ENCODE measurements around the gene SCUBE2.

Gene SCUBE2

DNA sequence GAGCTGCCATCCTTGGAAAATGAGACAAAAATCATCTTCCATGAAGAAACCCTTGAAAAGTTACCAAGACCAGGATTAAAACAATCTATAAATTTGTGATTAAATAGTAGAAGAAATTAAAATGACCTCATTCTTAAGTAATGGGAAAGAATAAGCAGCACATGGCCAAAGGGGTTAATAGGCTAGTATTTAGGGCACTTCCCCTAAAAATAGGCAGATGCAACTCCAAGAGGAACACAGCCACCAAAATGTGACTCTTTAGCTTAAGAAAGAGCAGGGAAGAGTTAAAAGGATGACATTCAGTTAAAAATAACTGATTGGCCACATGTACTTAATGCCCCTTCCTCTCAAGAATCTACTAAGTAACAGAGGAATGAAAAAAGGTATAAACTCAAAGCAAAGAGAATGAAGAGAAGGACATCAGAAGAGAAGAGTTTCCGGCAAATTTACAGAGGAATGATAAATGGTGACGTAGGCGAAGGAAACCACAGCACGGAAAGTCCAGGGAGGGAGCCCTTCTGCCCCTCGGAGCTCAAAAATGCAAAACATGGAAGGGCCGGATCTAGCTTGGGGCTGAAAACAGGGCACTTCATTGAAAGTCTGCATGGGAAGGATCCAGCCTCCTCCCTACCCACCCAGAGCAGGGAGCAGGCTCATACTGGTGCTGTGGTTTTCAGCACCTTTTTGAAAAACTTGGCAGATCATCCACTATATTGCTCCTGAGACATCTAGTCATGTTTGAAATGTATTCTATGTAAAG is 17.8 kb downstream of the SCUBE2 start:
- Histone ChIP-seq H3K4me1 (ENCODE audit: control insufficient read depth, insufficient read depth, low read length, unreplicated experiment) (no peaks in the 10 kb centered on the region), H3K27ac (ENCODE audit: low read depth, low read length) (no peak overlapping the region), H3K27me3 (ENCODE audit: insufficient read depth, low read length) (no peaks in the 10 kb centered on the region), H2AFZ (ENCODE audit: low read length, unreplicated experiment) (no peak overlapping the region), H3K79me2 (ENCODE audit: control insufficient read depth, insufficient read depth, low read length, unreplicated experiment) (no peaks in the 10 kb centered on the region), H3K36me3 (ENCODE audit: insufficient read depth, low read length) (no peaks in the 10 kb centered on the region), H3K4me3 (ENCODE audit: low read depth, low read length) (no peak overlapping the region)

DNA sequence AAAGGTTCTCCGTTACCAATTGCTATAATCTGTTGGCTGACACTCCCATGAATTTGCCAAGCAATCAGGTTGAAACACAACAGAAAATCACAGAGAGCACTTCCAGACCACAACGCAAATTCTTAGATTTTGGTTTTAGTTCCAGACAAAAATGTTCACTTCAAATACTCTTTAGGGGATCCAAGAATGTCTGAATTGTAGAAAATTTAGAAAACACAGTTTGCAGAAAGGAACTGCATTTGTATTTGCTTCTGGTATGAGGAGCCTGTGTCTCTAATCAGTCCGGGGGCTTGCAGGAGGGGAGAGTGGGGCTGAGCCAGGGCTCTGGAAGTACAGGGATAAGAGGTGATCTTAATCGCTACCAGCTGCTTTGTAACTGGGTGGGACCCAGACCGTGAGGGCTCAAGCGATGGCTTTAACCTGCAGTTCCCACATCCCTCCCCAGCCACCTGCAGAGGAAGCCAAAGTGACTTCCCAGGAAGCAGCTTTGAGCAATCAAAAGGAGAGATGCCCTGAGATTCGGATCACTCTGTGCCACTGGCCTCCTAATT is 18.7 kb downstream of the SCUBE2 start:
- Histone ChIP-seq H2AFZ (ENCODE audit: low read length, unreplicated experiment) (no peak overlapping the region), H3K4me3 (ENCODE audit: low read depth, low read length) (no peak overlapping the region), H3K27ac (ENCODE audit: low read depth, low read length) (no peak overlapping the region), H3K4me1 (ENCODE audit: control insufficient read depth, insufficient read depth, low read length, unreplicated experiment) (no peaks in the 10 kb centered on the region), H3K79me2 (ENCODE audit: control insufficient read depth, insufficient read depth, low read length, unreplicated experiment) (no peaks in the 10 kb centered on the region), H3K27me3 (ENCODE audit: insufficient read depth, low read length) (no peaks in the 10 kb centered on the region), H3K36me3 (ENCODE audit: insufficient read depth, low read length) (no peaks in the 10 kb centered on the region)

DNA sequence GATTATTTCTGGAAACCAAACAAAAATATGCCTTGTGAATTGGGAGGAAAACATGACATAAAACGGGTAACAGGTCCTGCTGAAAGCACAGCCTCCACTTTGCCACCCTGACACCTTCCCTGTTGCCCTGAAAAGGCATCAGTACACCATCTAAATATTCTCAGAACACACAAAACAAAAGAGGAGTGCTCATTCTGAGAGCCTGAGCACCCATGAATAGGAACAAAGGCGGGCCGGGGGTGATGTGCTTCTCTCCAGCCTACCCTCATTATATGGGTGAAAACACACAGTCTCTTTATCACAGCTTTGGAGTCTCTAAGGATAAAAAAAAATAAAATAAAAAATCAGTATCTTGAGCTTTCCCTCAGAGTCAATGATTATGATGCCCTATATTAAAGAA is 19.7 kb downstream of the SCUBE2 start:
- no peaks in the 10 kb centered on the region for H3K79me2 ChIP-seq (ENCODE audit: control insufficient read depth, insufficient read depth, low read length, unreplicated experiment)
- no peaks in the 10 kb centered on the region for H3K4me1 ChIP-seq (ENCODE audit: control insufficient read depth, insufficient read depth, low read length, unreplicated experiment)
- no peak overlapping the region for H3K4me3 ChIP-seq (ENCODE audit: low read depth, low read length)
- no peak overlapping the region for H3K27ac ChIP-seq (ENCODE audit: low read depth, low read length)
- no peaks in the 10 kb centered on the region for H3K36me3 ChIP-seq (ENCODE audit: insufficient read depth, low read length)
- no peaks in the 10 kb centered on the region for H3K27me3 ChIP-seq (ENCODE audit: insufficient read depth, low read length)
- H2AFZ ChIP-seq (ENCODE audit: low read length, unreplicated experiment): no peak overlapping the region

DNA sequence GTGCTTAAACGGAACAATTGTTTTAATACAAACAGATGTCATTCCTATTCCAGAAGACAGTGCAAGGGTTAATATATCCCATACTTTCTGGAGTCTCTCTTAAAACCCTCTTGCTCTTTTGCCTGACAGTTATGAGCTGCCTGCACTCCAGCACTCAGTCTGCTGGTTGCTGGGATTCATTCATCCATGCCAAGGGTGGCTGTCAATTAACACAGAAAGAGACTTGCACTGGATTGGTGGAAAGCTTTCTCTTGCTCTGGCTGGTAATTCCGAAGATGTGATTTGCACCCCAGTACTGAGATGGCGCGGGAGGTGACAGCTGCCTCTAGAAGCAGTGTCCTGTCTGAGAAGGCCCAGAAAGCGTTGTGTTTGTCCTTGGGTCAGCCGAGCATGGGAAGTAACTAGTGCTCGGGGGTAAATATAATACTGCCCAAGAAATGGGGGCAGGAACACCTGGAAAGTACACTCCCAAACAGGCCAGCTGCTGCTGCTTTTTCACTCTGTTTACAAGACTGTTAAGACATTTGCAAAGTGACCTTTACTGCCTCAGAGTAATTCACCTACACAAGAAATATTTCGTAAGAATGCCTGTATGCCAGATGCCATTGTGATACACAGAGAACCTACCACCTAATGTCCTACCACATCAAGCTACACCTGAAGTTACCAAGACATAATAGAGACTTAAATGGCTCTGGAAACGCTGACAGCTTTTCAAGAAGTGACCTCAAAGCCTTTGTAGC is 20.5 kb downstream of the SCUBE2 start:
- H3K4me1 ChIP-seq (ENCODE audit: control insufficient read depth, insufficient read depth, low read length, unreplicated experiment): no peaks in the 10 kb centered on the region
- H3K27me3 ChIP-seq (ENCODE audit: insufficient read depth, low read length): no peaks in the 10 kb centered on the region
- no peak overlapping the region for H3K4me3 ChIP-seq (ENCODE audit: low read depth, low read length)
- H3K79me2 ChIP-seq (ENCODE audit: control insufficient read depth, insufficient read depth, low read length, unreplicated experiment): no peaks in the 10 kb centered on the region
- no peak overlapping the region for H3K27ac ChIP-seq (ENCODE audit: low read depth, low read length)
- H2AFZ ChIP-seq (ENCODE audit: low read length, unreplicated experiment): no peak overlapping the region
- H3K36me3 ChIP-seq (ENCODE audit: insufficient read depth, low read length): no peaks in the 10 kb centered on the region

DNA sequence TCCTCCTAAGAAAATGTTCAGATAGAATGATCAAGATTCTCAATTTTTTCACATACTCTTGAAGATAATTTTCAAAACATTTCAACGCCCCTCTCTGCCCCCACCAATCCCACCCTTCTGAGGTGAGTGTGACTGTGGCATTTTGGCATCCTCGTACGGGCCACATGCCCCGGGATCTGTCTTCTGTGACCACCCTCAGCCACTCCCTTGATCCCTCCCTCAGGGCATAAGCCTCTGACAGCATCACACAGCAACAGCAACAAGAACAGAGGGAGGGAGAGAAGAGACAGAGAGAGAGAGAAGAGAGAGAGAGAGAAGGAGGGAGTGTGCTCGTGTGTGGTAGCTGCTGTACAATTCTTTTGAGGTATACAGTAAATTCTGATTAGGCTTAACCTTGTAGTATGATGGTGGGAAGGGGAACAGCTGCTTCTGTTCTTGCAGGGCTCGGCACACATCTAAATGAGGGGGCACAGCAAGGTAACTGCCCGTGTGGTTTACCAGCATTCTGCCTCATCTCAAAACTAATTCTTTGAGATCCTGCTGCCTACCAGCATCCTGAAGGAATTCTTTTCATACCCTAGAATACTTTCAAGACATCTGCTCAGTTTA is 21.4 kb downstream of the SCUBE2 start:
- H3K27ac ChIP-seq (ENCODE audit: low read depth, low read length): no peak overlapping the region
- no peaks in the 10 kb centered on the region for H3K27me3 ChIP-seq (ENCODE audit: insufficient read depth, low read length)
- H2AFZ ChIP-seq (ENCODE audit: low read length, unreplicated experiment): no peak overlapping the region
- H3K36me3 ChIP-seq (ENCODE audit: insufficient read depth, low read length): no peaks in the 10 kb centered on the region
- H3K4me1 ChIP-seq (ENCODE audit: control insufficient read depth, insufficient read depth, low read length, unreplicated experiment): no peaks in the 10 kb centered on the region
- H3K4me3 ChIP-seq (ENCODE audit: low read depth, low read length): no peak overlapping the region
- no peaks in the 10 kb centered on the region for H3K79me2 ChIP-seq (ENCODE audit: control insufficient read depth, insufficient read depth, low read length, unreplicated experiment)

DNA sequence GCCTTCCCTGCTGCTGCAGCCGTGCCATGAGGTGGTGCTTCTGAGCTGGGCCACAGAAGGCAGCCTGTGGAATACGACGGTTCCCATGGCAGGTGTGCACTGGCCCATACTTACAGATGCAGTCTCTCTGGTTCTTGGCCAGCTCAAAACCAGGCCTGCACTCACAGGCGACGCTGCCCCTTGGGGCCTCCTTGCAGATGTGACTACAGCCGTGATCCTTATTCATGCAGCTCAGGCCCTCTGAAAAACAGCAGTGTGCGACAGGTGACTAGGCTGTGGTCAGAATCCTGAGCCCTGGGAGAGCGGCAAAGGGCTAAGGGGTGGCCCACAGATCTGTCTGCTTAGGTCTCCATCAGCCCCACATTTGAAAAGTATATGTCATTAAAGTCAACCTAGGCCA is 22.1 kb downstream of the SCUBE2 start:
- Histone ChIP-seq H3K27ac (ENCODE audit: low read depth, low read length) (no peak overlapping the region), H3K4me3 (ENCODE audit: low read depth, low read length) (no peak overlapping the region), H3K27me3 (ENCODE audit: insufficient read depth, low read length) (no peaks in the 10 kb centered on the region), H2AFZ (ENCODE audit: low read length, unreplicated experiment) (no peak overlapping the region), H3K36me3 (ENCODE audit: insufficient read depth, low read length) (no peaks in the 10 kb centered on the region), H3K4me1 (ENCODE audit: control insufficient read depth, insufficient read depth, low read length, unreplicated experiment) (no peaks in the 10 kb centered on the region), H3K79me2 (ENCODE audit: control insufficient read depth, insufficient read depth, low read length, unreplicated experiment) (no peaks in the 10 kb centered on the region)

DNA sequence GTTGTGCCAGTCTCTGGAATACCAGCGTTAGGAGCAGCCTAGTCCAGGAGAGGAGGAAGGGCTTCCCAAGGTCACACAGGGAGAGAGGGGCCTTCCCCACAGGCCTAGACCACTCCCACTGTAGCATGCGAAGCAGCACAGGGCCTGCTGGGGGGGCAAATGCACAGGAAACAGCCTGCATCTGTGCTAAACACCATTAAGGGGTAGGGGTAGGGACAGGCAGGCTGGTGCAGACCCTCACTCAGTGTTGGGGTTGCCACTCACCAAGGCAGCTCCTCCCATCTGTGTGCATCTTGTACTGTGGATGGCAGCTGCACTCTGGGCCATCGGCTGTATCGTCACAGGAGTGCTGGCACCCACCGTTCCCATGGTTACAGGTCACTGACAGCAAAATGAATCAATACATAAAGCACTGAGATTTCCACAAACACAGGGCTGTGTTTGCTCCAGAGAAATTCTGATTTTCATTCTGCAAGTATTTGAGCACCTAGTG is 24.9 kb downstream of the SCUBE2 start:
- H3K4me1 ChIP-seq (ENCODE audit: control insufficient read depth, insufficient read depth, low read length, unreplicated experiment): no peaks in the 10 kb centered on the region
- H3K27ac ChIP-seq (ENCODE audit: low read depth, low read length): no peak overlapping the region
- H3K79me2 ChIP-seq (ENCODE audit: control insufficient read depth, insufficient read depth, low read length, unreplicated experiment): no peaks in the 10 kb centered on the region
- no peaks in the 10 kb centered on the region for H3K36me3 ChIP-seq (ENCODE audit: insufficient read depth, low read length)
- H3K4me3 ChIP-seq (ENCODE audit: low read depth, low read length): no peak overlapping the region
- H3K27me3 ChIP-seq (ENCODE audit: insufficient read depth, low read length): no peaks in the 10 kb centered on the region
- no peak overlapping the region for H2AFZ ChIP-seq (ENCODE audit: low read length, unreplicated experiment)

DNA sequence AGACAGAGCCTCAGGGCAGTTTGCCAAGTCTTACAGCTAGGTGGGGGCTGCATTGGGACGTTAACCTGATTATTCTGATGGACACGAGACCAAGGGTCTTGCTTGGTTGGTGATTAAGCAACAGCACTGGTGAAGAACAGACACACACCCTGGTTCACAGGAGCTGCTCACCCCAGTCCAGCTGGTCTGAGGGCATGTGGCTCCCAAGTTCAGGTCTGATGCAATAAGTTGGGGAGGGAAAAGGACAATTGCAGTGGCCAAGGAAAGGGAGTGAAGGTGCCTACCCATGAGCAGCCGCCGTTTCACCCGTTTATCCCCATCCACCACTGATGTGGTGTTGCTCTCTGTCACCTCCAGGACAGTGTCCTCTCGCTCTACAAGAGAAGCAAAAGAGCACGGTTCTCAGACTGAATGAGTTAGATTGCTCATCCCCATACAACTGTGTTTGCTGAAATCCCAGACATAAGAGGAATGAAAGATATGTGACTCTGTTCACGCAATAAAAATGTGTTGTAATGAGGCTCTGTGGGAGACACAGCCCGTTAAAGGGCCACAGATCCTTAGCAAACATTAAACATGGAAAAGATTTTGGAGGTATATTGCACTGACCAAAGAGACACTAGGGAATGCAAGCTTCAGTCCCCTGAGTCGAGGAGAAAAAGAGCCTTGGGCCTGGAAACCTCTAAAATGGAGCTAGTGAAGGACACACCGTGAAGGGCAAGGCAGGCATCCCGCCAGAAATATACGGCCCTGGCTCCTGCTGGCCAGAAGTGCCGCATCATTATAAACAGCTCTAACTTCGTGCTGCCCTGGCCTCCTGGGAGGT is 25.6 kb downstream of the SCUBE2 start:
- Histone ChIP-seq H2AFZ (ENCODE audit: low read length, unreplicated experiment) (no peak overlapping the region), H3K27ac (ENCODE audit: low read depth, low read length) (no peak overlapping the region), H3K4me1 (ENCODE audit: control insufficient read depth, insufficient read depth, low read length, unreplicated experiment) (no peaks in the 10 kb centered on the region), H3K4me3 (ENCODE audit: low read depth, low read length) (no peak overlapping the region), H3K79me2 (ENCODE audit: control insufficient read depth, insufficient read depth, low read length, unreplicated experiment) (no peaks in the 10 kb centered on the region), H3K27me3 (ENCODE audit: insufficient read depth, low read length) (no peaks in the 10 kb centered on the region), H3K36me3 (ENCODE audit: insufficient read depth, low read length) (no peaks in the 10 kb centered on the region)

DNA sequence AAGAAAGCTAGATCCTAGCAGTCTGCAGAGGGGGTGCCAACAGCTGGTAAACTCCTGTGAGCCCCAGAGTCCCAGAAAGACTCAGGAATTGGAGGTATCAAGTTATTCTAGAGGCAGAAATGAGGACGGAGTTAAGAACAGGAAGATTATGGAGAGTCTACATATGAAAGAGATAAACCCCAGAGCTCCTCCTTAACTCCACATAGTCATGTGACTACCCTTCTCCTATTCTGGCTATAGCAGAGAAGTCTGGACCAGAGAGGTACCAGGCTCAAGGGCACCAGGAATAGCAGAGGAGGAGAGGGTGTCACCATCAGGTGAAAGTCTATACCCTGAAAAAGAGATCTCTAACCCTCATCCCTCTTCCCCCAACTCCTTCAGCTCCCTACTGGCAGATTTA is 29.6 kb downstream of the SCUBE2 start:
- Histone ChIP-seq H3K79me2 (ENCODE audit: control insufficient read depth, insufficient read depth, low read length, unreplicated experiment) (no peaks in the 10 kb centered on the region), H3K4me1 (ENCODE audit: control insufficient read depth, insufficient read depth, low read length, unreplicated experiment) (no peaks in the 10 kb centered on the region), H3K27me3 (ENCODE audit: insufficient read depth, low read length) (no peaks in the 10 kb centered on the region), H3K27ac (ENCODE audit: low read depth, low read length) (no peak overlapping the region), H3K36me3 (ENCODE audit: insufficient read depth, low read length) (no peaks in the 10 kb centered on the region), H3K4me3 (ENCODE audit: low read depth, low read length) (no peak overlapping the region), H2AFZ (ENCODE audit: low read length, unreplicated experiment) (no peak overlapping the region)

DNA sequence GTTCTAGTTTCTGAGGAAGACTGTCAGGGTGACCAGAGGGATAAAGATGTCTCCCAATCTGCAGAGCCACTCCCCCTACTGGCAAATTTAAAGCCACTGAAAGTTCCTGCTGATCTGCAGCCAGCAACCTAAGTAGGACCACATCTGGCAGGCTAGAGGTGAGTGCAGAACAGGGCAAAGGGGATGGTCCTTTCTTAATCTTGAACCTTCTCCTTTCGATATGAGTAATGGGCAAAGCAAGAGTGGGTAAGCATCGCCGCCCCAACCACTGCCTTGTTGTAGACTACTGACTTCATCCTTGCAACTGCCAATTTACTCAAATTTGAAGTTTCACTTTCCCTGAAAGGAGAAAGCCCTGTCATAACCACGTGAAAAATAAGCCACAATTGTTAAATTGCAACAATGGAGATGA is 30.7 kb downstream of the SCUBE2 start:
- no peak overlapping the region for H2AFZ ChIP-seq (ENCODE audit: low read length, unreplicated experiment)
- no peak overlapping the region for H3K4me3 ChIP-seq (ENCODE audit: low read depth, low read length)
- H3K27ac ChIP-seq (ENCODE audit: low read depth, low read length): no peak overlapping the region
- no peaks in the 10 kb centered on the region for H3K79me2 ChIP-seq (ENCODE audit: control insufficient read depth, insufficient read depth, low read length, unreplicated experiment)
- H3K36me3 ChIP-seq (ENCODE audit: insufficient read depth, low read length): no peaks in the 10 kb centered on the region
- no peaks in the 10 kb centered on the region for H3K27me3 ChIP-seq (ENCODE audit: insufficient read depth, low read length)
- H3K4me1 ChIP-seq (ENCODE audit: control insufficient read depth, insufficient read depth, low read length, unreplicated experiment): no peaks in the 10 kb centered on the region

All from ACC112 (cell line).